ENCODE results near the gene RHEB. TPM values are rescaled to one million over a fixed set of nuclear protein-coding genes. Genes with fewer than 3 reads are reported as not detected.

The RHEB gene
- total and polyA plus RNA-seq, 2 of the 13 experiments (the other 11 are each of a cell fraction or from before 2014, with no cell fraction given): 55.0 to 77.6 TPM

- TF ChIP-seq CBX2 (IDR thresholded peaks at IDR 0.05; ENCODE audit: low read depth, low read length) (no peak), CBX2 (CRISPR knock-in tag; IDR thresholded peaks at IDR 0.05; ENCODE audit: low read depth) (no peak), TOE1 (CRISPR knock-in tag; IDR thresholded peaks at IDR 0.05) (no peak), JDP2 (CRISPR knock-in tag; IDR thresholded peaks at IDR 0.05; ENCODE audit: borderline replicate concordance) (no peak), GPN1 (CRISPR knock-in tag; IDR thresholded peaks at IDR 0.05; ENCODE audit: borderline replicate concordance) (no peak), RAD51 (IDR thresholded peaks at IDR 0.05; ENCODE audit: borderline replicate concordance) (no peak), CBX1 (IDR thresholded peaks at IDR 0.05; ENCODE audit: low read depth) (no peak), HNF4A (CRISPR knock-in tag; IDR thresholded peaks at IDR 0.05) (peak; percentile 37), GLI4 (CRISPR knock-in tag; IDR thresholded peaks at IDR 0.05; ENCODE audit: borderline replicate concordance) (no peak), ZNF333 (CRISPR knock-in tag; IDR thresholded peaks at IDR 0.05; ENCODE audit: borderline replicate concordance) (no peak), ATF7-NPFF (CRISPR knock-in tag; IDR thresholded peaks at IDR 0.05; ENCODE audit: low read depth) (no peak), KDM5B (CRISPR knock-in tag; IDR thresholded peaks at IDR 0.05; ENCODE audit: borderline replicate concordance) (peak; percentile 21; the same call in 1 of the 2 replicates), ZNF232 (CRISPR knock-in tag; IDR thresholded peaks at IDR 0.05; ENCODE audit: borderline replicate concordance) (no peak), RXRB (CRISPR knock-in tag; IDR thresholded peaks at IDR 0.05; ENCODE audit: borderline replicate concordance) (peak; percentile 57; the same call in 1 of the 2 replicates), HOXA9 (CRISPR knock-in tag; IDR thresholded peaks at IDR 0.05; ENCODE audit: borderline replicate concordance) (no peak), GMEB1 (CRISPR knock-in tag; IDR thresholded peaks at IDR 0.05; ENCODE audit: borderline replicate concordance) (no peak), MYC (CRISPR knock-in tag; IDR thresholded peaks at IDR 0.05; ENCODE audit: borderline replicate concordance) (no peak), ZNF121 (CRISPR knock-in tag; IDR thresholded peaks at IDR 0.05) (peak; percentile 8; the same call in 1 of the 2 replicates), SATB2 (CRISPR knock-in tag; IDR thresholded peaks at IDR 0.05) (no peak), ZNF879 (CRISPR knock-in tag; IDR thresholded peaks at IDR 0.05) (no peak), SP5 (CRISPR knock-in tag; IDR thresholded peaks at IDR 0.05; ENCODE audit: borderline replicate concordance, low read depth) (no peak), STAG1 (CRISPR knock-in tag; IDR thresholded peaks at IDR 0.05) (peak; percentile 31; the same call in 1 of the 2 replicates)
- TF ChIP-seq, protein P1, sequence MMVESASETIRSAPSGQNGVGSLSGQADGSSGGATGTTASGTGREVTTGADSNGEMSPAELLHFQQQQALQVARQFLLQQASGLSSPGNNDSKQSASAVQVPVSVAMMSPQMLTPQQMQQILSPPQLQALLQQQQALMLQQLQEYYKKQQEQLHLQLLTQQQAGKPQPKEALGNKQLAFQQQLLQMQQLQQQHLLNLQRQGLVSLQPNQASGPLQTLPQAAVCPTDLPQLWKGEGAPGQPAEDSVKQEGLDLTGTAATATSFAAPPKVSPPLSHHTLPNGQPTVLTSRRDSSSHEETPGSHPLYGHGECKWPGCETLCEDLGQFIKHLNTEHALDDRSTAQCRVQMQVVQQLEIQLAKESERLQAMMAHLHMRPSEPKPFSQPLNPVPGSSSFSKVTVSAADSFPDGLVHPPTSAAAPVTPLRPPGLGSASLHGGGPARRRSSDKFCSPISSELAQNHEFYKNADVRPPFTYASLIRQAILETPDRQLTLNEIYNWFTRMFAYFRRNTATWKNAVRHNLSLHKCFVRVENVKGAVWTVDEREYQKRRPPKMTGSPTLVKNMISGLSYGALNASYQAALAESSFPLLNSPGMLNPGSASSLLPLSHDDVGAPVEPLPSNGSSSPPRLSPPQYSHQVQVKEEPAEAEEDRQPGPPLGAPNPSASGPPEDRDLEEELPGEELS (CRISPR knock-in tag; IDR thresholded peaks at IDR 0.05): no peak
- TF ChIP-seq, protein P2, sequence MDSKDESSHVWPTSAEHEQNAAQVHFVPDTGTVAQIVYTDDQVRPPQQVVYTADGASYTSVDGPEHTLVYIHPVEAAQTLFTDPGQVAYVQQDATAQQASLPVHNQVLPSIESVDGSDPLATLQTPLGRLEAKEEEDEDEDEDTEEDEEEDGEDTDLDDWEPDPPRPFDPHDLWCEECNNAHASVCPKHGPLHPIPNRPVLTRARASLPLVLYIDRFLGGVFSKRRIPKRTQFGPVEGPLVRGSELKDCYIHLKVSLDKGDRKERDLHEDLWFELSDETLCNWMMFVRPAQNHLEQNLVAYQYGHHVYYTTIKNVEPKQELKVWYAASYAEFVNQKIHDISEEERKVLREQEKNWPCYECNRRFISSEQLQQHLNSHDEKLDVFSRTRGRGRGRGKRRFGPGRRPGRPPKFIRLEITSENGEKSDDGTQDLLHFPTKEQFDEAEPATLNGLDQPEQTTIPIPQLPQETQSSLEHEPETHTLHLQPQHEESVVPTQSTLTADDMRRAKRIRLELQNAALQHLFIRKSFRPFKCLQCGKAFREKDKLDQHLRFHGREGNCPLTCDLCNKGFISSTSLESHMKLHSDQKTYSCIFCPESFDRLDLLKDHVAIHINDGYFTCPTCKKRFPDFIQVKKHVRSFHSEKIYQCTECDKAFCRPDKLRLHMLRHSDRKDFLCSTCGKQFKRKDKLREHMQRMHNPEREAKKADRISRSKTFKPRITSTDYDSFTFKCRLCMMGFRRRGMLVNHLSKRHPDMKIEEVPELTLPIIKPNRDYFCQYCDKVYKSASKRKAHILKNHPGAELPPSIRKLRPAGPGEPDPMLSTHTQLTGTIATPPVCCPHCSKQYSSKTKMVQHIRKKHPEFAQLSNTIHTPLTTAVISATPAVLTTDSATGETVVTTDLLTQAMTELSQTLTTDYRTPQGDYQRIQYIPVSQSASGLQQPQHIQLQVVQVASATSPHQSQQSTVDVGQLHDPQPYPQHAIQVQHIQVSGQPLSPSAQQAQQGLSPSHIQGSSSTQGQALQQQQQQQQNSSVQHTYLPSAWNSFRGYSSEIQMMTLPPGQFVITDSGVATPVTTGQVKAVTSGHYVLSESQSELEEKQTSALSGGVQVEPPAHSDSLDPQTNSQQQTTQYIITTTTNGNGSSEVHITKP (CRISPR knock-in tag; IDR thresholded peaks at IDR 0.05; ENCODE audit: low read depth): 0 out of 2 replicates have a peak, but pooled peaks have one; percentile 30
These were observed 59.8 kb downstream of the RHEB start (continued) for GRCh38 chr7:151459726-151460473.

All from HepG2 (cell line).